ENCODE results near the gene BCAR1.

DNA sequence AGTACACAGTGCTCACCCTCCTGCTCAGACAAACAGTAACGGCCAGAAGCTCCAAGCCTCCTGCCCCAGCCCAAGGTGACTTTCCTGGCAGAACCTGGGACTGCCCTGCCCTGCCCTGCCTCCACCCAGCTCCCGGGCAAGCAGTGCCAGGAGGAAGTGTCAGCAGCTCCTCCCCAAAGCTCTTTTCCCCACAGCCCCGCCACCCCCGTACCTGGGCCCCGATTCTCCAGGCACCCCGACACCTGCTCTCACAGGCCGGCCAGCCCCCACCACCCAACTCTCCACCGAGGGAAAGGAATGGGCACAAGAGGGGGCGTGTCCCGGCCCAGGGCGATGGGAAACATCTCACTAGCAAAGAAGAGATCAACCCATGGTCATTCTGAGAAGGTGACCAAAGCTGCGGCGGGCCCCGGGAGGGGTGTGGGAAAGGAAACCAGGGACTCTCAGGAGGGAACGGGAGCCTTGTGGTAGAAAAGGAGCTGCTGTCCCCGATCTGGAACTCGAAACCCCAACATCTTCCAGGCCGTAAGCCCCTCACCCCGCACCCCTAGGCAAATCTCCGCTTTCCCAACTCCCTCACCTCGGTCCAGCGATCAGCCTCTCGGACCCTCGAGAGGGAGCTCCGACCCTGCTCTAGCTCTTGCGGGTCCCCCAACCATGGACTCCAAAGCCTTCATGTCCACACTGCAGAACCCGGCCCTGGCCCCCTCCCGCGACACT is 1.2 kb downstream of the BCAR1 start:
- TF ChIP-seq CTCF (conservative IDR thresholded peaks at IDR 0.05; ENCODE audit: low read length) (no peak), EZH2phosphoT487 (IDR thresholded peaks at IDR 0.05; ENCODE audit: borderline replicate concordance) (no peak)
